Hematopoietic multipotent progenitor cell treated with erythropoietin and hydrocortisone succinate and interleukin-3 and kit ligand, for 6 days (in vitro differentiated cells): Measurements from ENCODE around the gene C3orf33.
A peak's percentile ranks its signal among the peaks of the same experiment; 100 is the strongest.

Experiments
- DNase-seq: peaks from one replicate; pipeline ENCODE4 v3.0.0-alpha.2; 2015

Gene C3orf33

DNA sequence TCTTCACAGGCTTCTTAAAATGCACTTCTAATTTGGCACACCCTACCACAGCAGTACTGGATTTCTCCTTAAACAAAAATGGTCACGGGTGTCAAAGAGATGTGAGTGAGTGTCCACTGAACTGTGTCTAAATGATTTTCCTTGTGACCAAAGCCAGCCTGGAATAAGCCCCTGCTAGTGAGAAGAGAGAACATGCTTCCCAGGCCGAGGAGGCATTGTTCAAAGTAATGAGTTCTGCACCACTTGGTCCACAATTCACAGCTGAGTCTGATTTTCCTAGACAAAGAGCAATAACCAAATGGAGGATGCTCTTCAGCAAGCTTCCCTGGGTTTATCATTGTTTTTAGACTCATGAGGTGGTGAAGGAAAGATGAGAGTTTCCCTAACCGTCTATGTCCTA lies 65.0 kb downstream of the C3orf33 start:
- DNase-seq = no peak

DNA sequence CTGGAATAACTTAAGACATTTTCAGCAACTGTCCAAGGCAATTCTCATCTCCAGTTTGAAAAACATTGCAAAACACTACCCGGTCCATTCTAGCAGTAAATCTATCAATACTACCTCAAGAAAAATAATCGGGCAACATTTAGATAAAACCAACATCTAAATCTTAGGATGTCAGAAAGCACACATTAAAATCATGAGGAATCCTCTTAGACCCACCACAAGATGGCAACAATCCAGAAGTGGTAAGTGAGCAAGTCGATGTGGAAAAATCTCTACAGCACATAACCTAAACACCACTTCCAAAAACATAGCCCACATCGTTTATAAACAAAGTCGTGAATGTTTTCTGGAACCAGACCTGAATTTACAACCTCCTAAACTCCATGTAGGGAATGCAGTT lies 66.9 kb downstream of the C3orf33 start:
- DNase-seq = peak; percentile 47

- DNase-seq = no peak
Measured at GRCh38 chr3:155738580-155739076, 67.5 kb downstream of the C3orf33 start.

GRCh38 chr3:155737844-155738460 lies 68.1 kb downstream of the C3orf33 start:
- DNase-seq = peak; percentile 39

GRCh38 chr3:155736381-155736780 lies 69.7 kb downstream of the C3orf33 start:
- no peak for DNase-seq

GRCh38 chr3:155730843-155731242 lies 75.2 kb downstream of the C3orf33 start:
- peak; percentile 5 for DNase-seq

GRCh38 chr3:155727836-155728235 lies 78.2 kb downstream of the C3orf33 start:
- DNase-seq = no peak

GRCh38 chr3:155714295-155714718 lies 91.8 kb downstream of the C3orf33 start:
- no peak for DNase-seq
